Measurements from ENCODE around the gene BMP6. TPM values are rescaled to one million over a fixed set of nuclear protein-coding genes. Genes with fewer than 3 reads are reported as not detected.

The BMP6 gene
- total and polyA plus RNA-seq, 12 donors = 0.59 to 4.1 (median 2.6) TPM

GRCh38 chr6:7762760-7763159 lies 36.9 kb downstream of the BMP6 start:
- Histone ChIP-seq H3K27ac (no peak overlapping the region), H3K4me1 (no peaks in the 10 kb centered on the region), H3K9me3 (peaks cover 0 to 3% (median 0%) of the 10 kb centered on the region in 11 donors), H3K36me3 (no peaks in the 10 kb centered on the region), H3K4me3 (no peak overlapping the region), H3K27me3 (no peaks in the 10 kb centered on the region)
- DNase-seq (no peak), ATAC-seq (no peak)
- TF ChIP-seq, protein P1, sequence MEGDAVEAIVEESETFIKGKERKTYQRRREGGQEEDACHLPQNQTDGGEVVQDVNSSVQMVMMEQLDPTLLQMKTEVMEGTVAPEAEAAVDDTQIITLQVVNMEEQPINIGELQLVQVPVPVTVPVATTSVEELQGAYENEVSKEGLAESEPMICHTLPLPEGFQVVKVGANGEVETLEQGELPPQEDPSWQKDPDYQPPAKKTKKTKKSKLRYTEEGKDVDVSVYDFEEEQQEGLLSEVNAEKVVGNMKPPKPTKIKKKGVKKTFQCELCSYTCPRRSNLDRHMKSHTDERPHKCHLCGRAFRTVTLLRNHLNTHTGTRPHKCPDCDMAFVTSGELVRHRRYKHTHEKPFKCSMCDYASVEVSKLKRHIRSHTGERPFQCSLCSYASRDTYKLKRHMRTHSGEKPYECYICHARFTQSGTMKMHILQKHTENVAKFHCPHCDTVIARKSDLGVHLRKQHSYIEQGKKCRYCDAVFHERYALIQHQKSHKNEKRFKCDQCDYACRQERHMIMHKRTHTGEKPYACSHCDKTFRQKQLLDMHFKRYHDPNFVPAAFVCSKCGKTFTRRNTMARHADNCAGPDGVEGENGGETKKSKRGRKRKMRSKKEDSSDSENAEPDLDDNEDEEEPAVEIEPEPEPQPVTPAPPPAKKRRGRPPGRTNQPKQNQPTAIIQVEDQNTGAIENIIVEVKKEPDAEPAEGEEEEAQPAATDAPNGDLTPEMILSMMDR (IDR thresholded peaks at IDR 0.05) = no peak
- intact Hi-C loops (cut with DNase I) = no loop called here
- 86 to 87% methylated on average over 12 of the region's 12 CpGs for WGBS, 2 donors

DNA sequence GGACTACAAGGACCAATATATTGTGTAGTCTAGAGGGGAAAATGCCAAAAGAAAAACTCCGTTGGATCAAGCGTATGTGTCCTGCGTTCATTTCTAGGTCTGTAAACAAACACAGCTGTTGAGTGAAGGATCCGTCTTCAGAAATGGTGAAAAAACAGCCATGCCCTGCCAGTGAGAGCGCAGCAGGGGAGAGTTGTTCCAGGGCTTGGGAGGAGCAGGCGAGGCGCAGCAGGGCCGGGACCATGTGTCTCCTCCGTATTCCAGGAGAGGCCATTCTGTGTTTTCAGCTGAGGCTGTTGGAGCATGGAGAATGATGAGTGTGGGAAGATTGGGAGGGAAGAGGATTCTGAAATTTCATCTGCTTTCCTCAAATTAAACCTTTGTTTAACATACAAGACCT lies 38.0 kb downstream of the BMP6 start:
- TF ChIP-seq, protein P1 (IDR thresholded peaks at IDR 0.05) = no peak
- Histone ChIP-seq H3K9me3 (peaks cover 0 to 3% (median 0%) of the 10 kb centered on the region in 11 donors), H3K27me3 (no peaks in the 10 kb centered on the region), H3K36me3 (no peaks in the 10 kb centered on the region), H3K4me3 (no peak overlapping the region), H3K4me1 (no peaks in the 10 kb centered on the region), H3K27ac (no peak overlapping the region)
- 77 to 79% methylated on average over 9 of the region's 9 CpGs for WGBS, 2 donors
- ATAC-seq (peak in 1 of 8 donors; percentile 59), DNase-seq (no peak)
- intact Hi-C loops (cut with DNase I) = no loop called here

DNA sequence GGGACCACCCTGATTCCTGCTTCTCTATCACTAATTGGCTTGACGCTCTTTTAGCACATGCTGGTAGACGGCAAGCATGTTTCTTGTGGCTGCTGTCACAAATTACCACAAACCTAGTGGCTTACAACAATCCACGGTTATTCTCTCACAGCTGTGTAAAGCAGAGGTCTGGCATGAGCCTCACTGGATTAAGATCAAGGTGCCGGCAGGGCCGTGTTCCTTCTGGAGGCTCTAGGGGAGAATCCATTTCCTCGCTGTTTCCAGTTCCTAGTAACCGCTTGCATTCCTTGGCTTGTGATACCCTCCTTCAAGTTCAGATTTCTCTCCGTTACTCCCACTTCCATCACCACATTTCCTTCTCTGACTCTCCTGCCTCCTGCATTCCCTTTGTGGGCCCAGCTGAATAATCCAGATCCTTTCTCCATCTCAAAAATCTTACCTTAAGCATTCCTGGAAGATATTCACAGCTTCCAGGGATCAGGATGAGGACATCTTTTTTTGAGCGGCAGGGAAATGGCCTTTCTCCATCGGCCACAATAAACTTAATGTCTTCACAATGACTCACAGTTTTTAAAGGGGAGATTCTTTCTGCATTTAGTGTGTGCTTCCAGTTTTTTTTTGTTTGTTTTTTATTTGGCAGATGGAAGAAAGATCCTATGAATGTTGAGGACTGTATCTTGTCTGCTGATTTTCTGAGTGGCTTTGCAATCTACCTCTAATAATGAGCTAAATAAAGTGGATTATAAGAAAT lies 39.9 kb downstream of the BMP6 start:
- 93 to 96% methylated on average over 10 of the region's 10 CpGs for WGBS, 2 donors
- no peak for ATAC-seq
- Histone ChIP-seq H3K4me3 (no peak overlapping the region), H3K27ac (no peak overlapping the region), H3K4me1 (no peaks in the 10 kb centered on the region), H3K9me3 (peaks cover 0 to 3% (median 0%) of the 10 kb centered on the region in 11 donors), H3K36me3 (no peaks in the 10 kb centered on the region), H3K27me3 (no peaks in the 10 kb centered on the region)
- TF ChIP-seq, protein P1 (IDR thresholded peaks at IDR 0.05) = no peak
- no peak for DNase-seq
- intact Hi-C loops (cut with DNase I) = no loop called here

- peaks cover 0 to 7% (median 0%) of the 10 kb centered on the region in 7 donors for H3K27me3 ChIP-seq
- ATAC-seq = no peak
- WGBS, 2 donors = 56 to 69% methylated on average over 3 of the region's 3 CpGs
- H3K4me1 ChIP-seq = no peaks in the 10 kb centered on the region
- DNase-seq = no peak
- no peaks in the 10 kb centered on the region for H3K36me3 ChIP-seq
- TF ChIP-seq, protein P1 (IDR thresholded peaks at IDR 0.05) = no peak
- H3K9me3 ChIP-seq = peaks cover 0 to 3% (median 0%) of the 10 kb centered on the region in 11 donors
- intact Hi-C loops (cut with DNase I) = no loop called here
- no peak overlapping the region for H3K4me3 ChIP-seq
- H3K27ac ChIP-seq = no peak overlapping the region
These were observed 43.8 kb downstream of the BMP6 start for GRCh38 chr6:7769702-7770101.

Measured in heart right ventricle (tissue), 16 donors.